ENCODE measurements around the gene SLC25A45.

SLC25A45 gene

DNA sequence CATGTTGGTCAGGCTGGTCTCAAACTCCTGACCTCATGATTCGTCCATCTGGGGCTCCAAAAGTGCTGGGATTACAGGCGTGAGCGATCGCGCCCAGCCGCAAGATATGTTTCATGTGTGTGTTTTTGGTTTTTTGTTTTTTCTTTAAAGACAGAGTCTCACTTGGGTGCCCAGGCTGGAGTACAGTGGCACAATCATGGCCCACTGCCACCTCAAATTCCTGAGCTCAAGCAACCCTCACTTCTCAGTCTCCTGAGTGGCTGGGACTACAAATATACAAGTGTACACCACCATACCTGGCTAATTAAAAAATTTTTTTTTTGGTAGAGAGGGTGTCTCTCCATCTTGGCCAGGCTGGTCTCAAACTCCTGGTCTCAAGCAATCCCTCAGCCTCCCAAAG, 19.5 kb downstream of the SLC25A45 start:
- Histone ChIP-seq H3K4me3 (replicated peaks; ENCODE audit: insufficient read depth, low read length) (no peak overlapping the region), H3K27me3 (ENCODE audit: insufficient read depth, poor library complexity, severe bottlenecking) (no peaks in the 10 kb centered on the region), H3K27ac (replicated peaks) (peak overlapping the region; percentile 81)
- DNase-seq (ENCODE audit: low read depth in 1 of 2, low spot score in 1 of 2): no peak
- no peak for TF ChIP-seq SPI1 (IDR thresholded peaks at IDR 0.05; ENCODE audit: borderline replicate concordance, low read depth)

DNA sequence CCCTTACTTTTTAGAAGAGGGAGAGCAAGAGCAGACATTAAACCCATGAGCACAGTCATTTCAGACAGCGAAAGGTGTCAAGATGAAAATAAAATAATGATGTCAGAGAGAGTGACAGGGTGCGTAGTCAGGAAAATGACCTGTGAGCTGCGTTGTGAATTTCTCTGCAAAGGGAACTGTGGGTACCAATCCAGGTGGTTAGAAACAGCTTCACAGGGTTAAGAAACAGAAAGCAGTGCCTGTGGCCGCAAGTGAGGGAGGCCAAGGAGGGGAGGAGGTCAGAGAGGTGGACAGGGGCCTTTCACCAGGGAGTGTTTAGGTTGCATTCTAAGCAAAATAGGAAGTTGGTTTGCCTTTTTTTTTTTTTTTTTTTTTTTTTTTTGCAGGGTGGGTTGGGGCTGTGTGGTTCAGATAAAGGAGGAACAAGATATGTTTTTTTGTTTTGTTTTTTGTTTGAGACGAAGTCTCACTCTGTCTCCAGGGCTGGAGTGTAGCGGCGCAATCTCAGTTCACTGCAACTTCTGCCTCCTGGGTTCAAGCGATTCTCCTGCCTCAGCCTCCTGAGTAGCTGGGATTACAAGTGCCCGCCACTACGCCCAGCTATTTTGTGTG, 20.0 kb downstream of the SLC25A45 start:
- no peak overlapping the region for H3K4me3 ChIP-seq (replicated peaks; ENCODE audit: insufficient read depth, low read length)
- peak in 1 of 2 experiments; percentile 72 for DNase-seq (ENCODE audit: low read depth in 1 of 2, low spot score in 1 of 2)
- TF ChIP-seq SPI1 (IDR thresholded peaks at IDR 0.05; ENCODE audit: borderline replicate concordance, low read depth): peak; percentile 34; the same call in 1 of the 2 replicates
- TF ChIP-seq GABPA (IDR thresholded peaks at IDR 0.05; ENCODE audit: low read depth): no peak
- TF ChIP-seq, protein P1, sequence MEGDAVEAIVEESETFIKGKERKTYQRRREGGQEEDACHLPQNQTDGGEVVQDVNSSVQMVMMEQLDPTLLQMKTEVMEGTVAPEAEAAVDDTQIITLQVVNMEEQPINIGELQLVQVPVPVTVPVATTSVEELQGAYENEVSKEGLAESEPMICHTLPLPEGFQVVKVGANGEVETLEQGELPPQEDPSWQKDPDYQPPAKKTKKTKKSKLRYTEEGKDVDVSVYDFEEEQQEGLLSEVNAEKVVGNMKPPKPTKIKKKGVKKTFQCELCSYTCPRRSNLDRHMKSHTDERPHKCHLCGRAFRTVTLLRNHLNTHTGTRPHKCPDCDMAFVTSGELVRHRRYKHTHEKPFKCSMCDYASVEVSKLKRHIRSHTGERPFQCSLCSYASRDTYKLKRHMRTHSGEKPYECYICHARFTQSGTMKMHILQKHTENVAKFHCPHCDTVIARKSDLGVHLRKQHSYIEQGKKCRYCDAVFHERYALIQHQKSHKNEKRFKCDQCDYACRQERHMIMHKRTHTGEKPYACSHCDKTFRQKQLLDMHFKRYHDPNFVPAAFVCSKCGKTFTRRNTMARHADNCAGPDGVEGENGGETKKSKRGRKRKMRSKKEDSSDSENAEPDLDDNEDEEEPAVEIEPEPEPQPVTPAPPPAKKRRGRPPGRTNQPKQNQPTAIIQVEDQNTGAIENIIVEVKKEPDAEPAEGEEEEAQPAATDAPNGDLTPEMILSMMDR (IDR thresholded peaks at IDR 0.05; ENCODE audit: insufficient read depth, low read length): no peak
- no peak for TF ChIP-seq POLR2AphosphoS5 (IDR thresholded peaks at IDR 0.05; ENCODE audit: low read depth)
- TF ChIP-seq, protein P2, sequence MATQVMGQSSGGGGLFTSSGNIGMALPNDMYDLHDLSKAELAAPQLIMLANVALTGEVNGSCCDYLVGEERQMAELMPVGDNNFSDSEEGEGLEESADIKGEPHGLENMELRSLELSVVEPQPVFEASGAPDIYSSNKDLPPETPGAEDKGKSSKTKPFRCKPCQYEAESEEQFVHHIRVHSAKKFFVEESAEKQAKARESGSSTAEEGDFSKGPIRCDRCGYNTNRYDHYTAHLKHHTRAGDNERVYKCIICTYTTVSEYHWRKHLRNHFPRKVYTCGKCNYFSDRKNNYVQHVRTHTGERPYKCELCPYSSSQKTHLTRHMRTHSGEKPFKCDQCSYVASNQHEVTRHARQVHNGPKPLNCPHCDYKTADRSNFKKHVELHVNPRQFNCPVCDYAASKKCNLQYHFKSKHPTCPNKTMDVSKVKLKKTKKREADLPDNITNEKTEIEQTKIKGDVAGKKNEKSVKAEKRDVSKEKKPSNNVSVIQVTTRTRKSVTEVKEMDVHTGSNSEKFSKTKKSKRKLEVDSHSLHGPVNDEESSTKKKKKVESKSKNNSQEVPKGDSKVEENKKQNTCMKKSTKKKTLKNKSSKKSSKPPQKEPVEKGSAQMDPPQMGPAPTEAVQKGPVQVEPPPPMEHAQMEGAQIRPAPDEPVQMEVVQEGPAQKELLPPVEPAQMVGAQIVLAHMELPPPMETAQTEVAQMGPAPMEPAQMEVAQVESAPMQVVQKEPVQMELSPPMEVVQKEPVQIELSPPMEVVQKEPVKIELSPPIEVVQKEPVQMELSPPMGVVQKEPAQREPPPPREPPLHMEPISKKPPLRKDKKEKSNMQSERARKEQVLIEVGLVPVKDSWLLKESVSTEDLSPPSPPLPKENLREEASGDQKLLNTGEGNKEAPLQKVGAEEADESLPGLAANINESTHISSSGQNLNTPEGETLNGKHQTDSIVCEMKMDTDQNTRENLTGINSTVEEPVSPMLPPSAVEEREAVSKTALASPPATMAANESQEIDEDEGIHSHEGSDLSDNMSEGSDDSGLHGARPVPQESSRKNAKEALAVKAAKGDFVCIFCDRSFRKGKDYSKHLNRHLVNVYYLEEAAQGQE (IDR thresholded peaks at IDR 0.05; ENCODE audit: insufficient replicate concordance, low read depth): no peak
- peak overlapping the region; percentile 81 for H3K27ac ChIP-seq (replicated peaks)
- H3K27me3 ChIP-seq (ENCODE audit: insufficient read depth, poor library complexity, severe bottlenecking): no peaks in the 10 kb centered on the region

DNA sequence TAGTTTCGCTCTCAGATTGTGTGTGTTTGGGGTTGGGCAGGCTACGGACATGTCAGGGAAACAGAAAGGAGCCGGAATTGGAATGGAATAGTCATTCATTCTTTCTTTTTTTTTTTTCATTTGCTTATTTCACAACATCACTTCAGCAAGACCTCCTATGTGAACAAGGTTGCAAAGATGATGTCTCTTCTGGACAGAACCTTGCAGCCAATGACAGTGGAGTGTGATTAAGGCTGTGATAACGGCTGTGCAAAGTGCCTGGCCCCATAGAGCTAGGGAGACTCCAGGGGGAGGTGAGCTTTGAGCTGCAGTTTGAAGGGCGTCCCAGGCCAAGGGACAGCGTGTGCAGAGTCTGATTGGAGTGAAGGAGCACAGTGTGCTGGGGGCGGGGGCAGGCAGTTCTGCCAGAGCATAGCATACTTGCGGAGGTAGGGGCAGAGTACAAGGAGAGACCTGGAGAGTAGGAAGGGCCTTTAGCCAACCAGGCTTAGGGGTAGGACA, 24.5 kb downstream of the SLC25A45 start:
- Histone ChIP-seq H3K27ac (replicated peaks) (no peak overlapping the region), H3K4me3 (replicated peaks; ENCODE audit: insufficient read depth, low read length) (no peak overlapping the region), H3K27me3 (ENCODE audit: insufficient read depth, poor library complexity, severe bottlenecking) (no peaks in the 10 kb centered on the region)
- DNase-seq (ENCODE audit: low read depth in 1 of 2, low spot score in 1 of 2): no peak
- no peak for TF ChIP-seq SPI1 (IDR thresholded peaks at IDR 0.05; ENCODE audit: borderline replicate concordance, low read depth)
- TF ChIP-seq, protein P2 (IDR thresholded peaks at IDR 0.05; ENCODE audit: insufficient replicate concordance, low read depth): no peak
- TF ChIP-seq, protein P1 (IDR thresholded peaks at IDR 0.05; ENCODE audit: insufficient read depth, low read length): no peak
- TF ChIP-seq POLR2AphosphoS5 (IDR thresholded peaks at IDR 0.05; ENCODE audit: low read depth): no peak
- TF ChIP-seq GABPA (IDR thresholded peaks at IDR 0.05; ENCODE audit: low read depth): no peak

DNA sequence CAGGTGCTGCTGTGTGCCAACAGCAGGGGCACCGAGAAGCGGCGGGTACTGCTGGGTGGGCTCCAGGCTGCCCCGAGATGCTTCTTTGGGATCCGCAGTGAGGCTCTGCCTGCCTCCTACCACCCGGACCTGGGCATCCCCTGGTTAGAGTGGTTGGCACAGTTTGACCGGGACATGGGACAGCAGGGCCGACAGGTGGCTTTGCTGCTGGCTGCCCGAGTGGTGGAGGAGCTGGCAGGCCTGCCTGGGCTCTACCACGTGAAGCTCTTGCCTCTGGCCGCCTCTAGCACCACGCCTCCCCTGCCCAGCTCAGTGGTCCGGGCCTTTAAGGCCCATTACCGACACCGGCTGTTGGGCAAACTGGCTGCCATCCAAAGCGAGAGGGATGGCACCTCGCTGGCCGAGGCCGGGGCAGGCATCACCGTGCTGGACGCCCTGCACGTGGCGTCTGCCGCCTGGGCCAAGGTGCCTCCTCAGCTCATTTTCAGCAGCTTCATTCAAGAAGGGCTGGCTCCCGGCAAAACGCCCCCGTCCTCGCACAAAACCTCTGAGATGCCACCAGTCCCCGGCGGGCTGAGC, 26.0 kb downstream of the SLC25A45 start:
- no peak overlapping the region for H3K4me3 ChIP-seq (replicated peaks; ENCODE audit: insufficient read depth, low read length)
- H3K27ac ChIP-seq (replicated peaks): no peak overlapping the region
- TF ChIP-seq, protein P2 (IDR thresholded peaks at IDR 0.05; ENCODE audit: insufficient replicate concordance, low read depth): no peak
- TF ChIP-seq POLR2AphosphoS5 (IDR thresholded peaks at IDR 0.05; ENCODE audit: low read depth): no peak
- TF ChIP-seq, protein P1 (IDR thresholded peaks at IDR 0.05; ENCODE audit: insufficient read depth, low read length): no peak
- no peak for TF ChIP-seq SPI1 (IDR thresholded peaks at IDR 0.05; ENCODE audit: borderline replicate concordance, low read depth)
- TF ChIP-seq GABPA (IDR thresholded peaks at IDR 0.05; ENCODE audit: low read depth): no peak
- no peaks in the 10 kb centered on the region for H3K27me3 ChIP-seq (ENCODE audit: insufficient read depth, poor library complexity, severe bottlenecking)
- DNase-seq (ENCODE audit: low read depth in 1 of 2, low spot score in 1 of 2): no peak
